Loucy (cell line): ENCODE results near the gene PTH1R.

ENCODE experiments used
- H2AFZ ChIP-seq: fragments of 200-600 bp; sonication (generic); 2 replicates; pipeline ENCODE4 v1.6.0; 2016; ENCODE audit warnings: antibody characterized with exemption, mild to moderate bottlenecking, low read length, moderate library complexity
- H3F3A ChIP-seq: fragments of 200-600 bp; 2 replicates; pipeline ENCODE4 v1.6.0; 2016; ENCODE audit warnings: antibody characterized with exemption, low read depth, mild to moderate bottlenecking
- H3K27me3 ChIP-seq: fragments of 200-600 bp; sonication (generic); 2 replicates; pipeline ENCODE4 v1.6.1; 2014; ENCODE audit warnings: low read length, mild to moderate bottlenecking; ENCODE audit not compliant: insufficient read depth, poor library complexity, severe bottlenecking
- H3K36me3 ChIP-seq: fragments of 200-600 bp; sonication (generic); 2 replicates; pipeline ENCODE4 v1.6.1; 2016; ENCODE audit warnings: low read length; ENCODE audit not compliant: insufficient read depth
- H3K4me1 ChIP-seq: fragments of 200-600 bp; sonication (generic); 2 replicates; pipeline ENCODE4 v1.5.1; 2014; ENCODE audit warnings: low read length, mild to moderate bottlenecking; ENCODE audit not compliant: insufficient read depth, poor library complexity, severe bottlenecking
- H3K4me2 ChIP-seq: fragments of 200-600 bp; sonication (generic); 2 replicates; pipeline ENCODE4 v1.6.0; 2014; ENCODE audit warnings: antibody characterized with exemption, low read length, low read depth, mild to moderate bottlenecking; ENCODE audit not compliant: poor library complexity, severe bottlenecking
- H3K4me3 ChIP-seq: fragments of 200-600 bp; sonication (generic); 2 replicates; pipeline ENCODE4 v1.5.1; 2014; ENCODE audit warnings: low read length, mild to moderate bottlenecking, mixed read lengths; ENCODE audit not compliant: poor library complexity, severe bottlenecking
- H3K79me2 ChIP-seq: fragments of 200-600 bp; sonication (generic); 2 replicates; pipeline ENCODE4 v1.6.1; 2014; ENCODE audit warnings: low read length; ENCODE audit not compliant: insufficient read depth
- H3K9ac ChIP-seq: fragments of 200-600 bp; sonication (generic); 2 replicates; pipeline ENCODE4 v1.6.0; 2014; ENCODE audit warnings: mild to moderate bottlenecking, low read depth, low read length, moderate library complexity; ENCODE audit not compliant: poor library complexity, severe bottlenecking
- H3K9me2 ChIP-seq: fragments of 200-600 bp; sonication (generic); replicated peaks from 2 replicates; pipeline ENCODE4 v1.6.1; 2016; ENCODE audit warnings: low read depth, low read length, mixed read lengths
- H3K9me3 ChIP-seq: fragments of 200-600 bp; sonication (generic); 2 replicates; pipeline ENCODE4 v1.6.1; 2014; ENCODE audit warnings: mild to moderate bottlenecking, antibody characterized with exemption, low read length, low read depth; ENCODE audit not compliant: insufficient read depth
- H4K20me1 ChIP-seq: fragments of 200-600 bp; sonication (generic); 2 replicates; pipeline ENCODE4 v1.6.0; 2014; ENCODE audit warnings: antibody characterized with exemption, low read length, mild to moderate bottlenecking; ENCODE audit not compliant: insufficient read depth, poor library complexity, severe bottlenecking
- CTCF ChIP-seq: fragments of 200-600 bp; sonication (generic); conservative IDR thresholded peaks from 2 replicates; pipeline ENCODE4 v1.5.1; 2014; ENCODE audit warnings: mild to moderate bottlenecking, antibody characterized with exemption, low read length
- EZH2phosphoT487 ChIP-seq: fragments of 200-600 bp; IDR thresholded peaks from 2 replicates; pipeline ENCODE4 v1.6.1; 2018; ENCODE audit warnings: antibody characterized with exemption, mild to moderate bottlenecking, moderate library complexity, borderline replicate concordance

PTH1R gene

GRCh38 chr3:46906471-46907058 is 29.0 kb downstream of the PTH1R start:
- no peaks in the 10 kb centered on the region for H3K79me2 ChIP-seq
- H3K36me3 ChIP-seq = no peaks in the 10 kb centered on the region
- no peaks in the 10 kb centered on the region for H3K27me3 ChIP-seq
- no peak overlapping the region for H2AFZ ChIP-seq
- H4K20me1 ChIP-seq = no peaks in the 10 kb centered on the region
- no peak overlapping the region for H3K9ac ChIP-seq
- TF ChIP-seq EZH2phosphoT487 (no peak), CTCF (no peak)
- no peaks in the 10 kb centered on the region for H3K9me2 ChIP-seq
- no peak overlapping the region for H3K4me2 ChIP-seq
- H3K4me1 ChIP-seq = peaks cover 4% of the 10 kb centered on the region
- no peak overlapping the region for H3K4me3 ChIP-seq
- H3K9me3 ChIP-seq = no peaks in the 10 kb centered on the region
- no peaks in the 10 kb centered on the region for H3F3A ChIP-seq

GRCh38 chr3:46907271-46907670 is 29.8 kb downstream of the PTH1R start:
- Histone ChIP-seq H3K9me3 (no peaks in the 10 kb centered on the region), H3K4me1 (peaks cover 4% of the 10 kb centered on the region), H4K20me1 (no peaks in the 10 kb centered on the region), H3K79me2 (no peaks in the 10 kb centered on the region), H3K4me3 (no peak overlapping the region), H3K9ac (no peak overlapping the region), H3K4me2 (no peak overlapping the region), H3K9me2 (no peaks in the 10 kb centered on the region), H2AFZ (no peak overlapping the region), H3F3A (no peaks in the 10 kb centered on the region), H3K27me3 (no peaks in the 10 kb centered on the region), H3K36me3 (no peaks in the 10 kb centered on the region)
- TF ChIP-seq EZH2phosphoT487 (no peak), CTCF (no peak)

GRCh38 chr3:46907960-46908293 is 30.4 kb downstream of the PTH1R start:
- no peak overlapping the region for H3K9ac ChIP-seq
- no peak overlapping the region for H2AFZ ChIP-seq
- H3K79me2 ChIP-seq = no peaks in the 10 kb centered on the region
- no peaks in the 10 kb centered on the region for H3F3A ChIP-seq
- H3K4me3 ChIP-seq = no peak overlapping the region
- peaks cover 4% of the 10 kb centered on the region for H3K4me1 ChIP-seq
- TF ChIP-seq CTCF (no peak), EZH2phosphoT487 (no peak)
- H3K36me3 ChIP-seq = no peaks in the 10 kb centered on the region
- no peaks in the 10 kb centered on the region for H3K9me2 ChIP-seq
- no peak overlapping the region for H3K4me2 ChIP-seq
- no peaks in the 10 kb centered on the region for H3K27me3 ChIP-seq
- H3K9me3 ChIP-seq = no peaks in the 10 kb centered on the region
- H4K20me1 ChIP-seq = no peaks in the 10 kb centered on the region
